ENCODE measurements around the gene CMTM8.

CMTM8 gene

GRCh38 chr3:32322311-32322710, 83.8 kb downstream of the CMTM8 start:
- TF ChIP-seq CTCF (IDR thresholded peaks at IDR 0.05; ENCODE audit: low read depth, low read length) = no peak
- no peak overlapping the region for H3K4me3 ChIP-seq (ENCODE audit: low read depth, low read length)

GRCh38 chr3:32323604-32324003, 85.1 kb downstream of the CMTM8 start:
- no peak for TF ChIP-seq CTCF (IDR thresholded peaks at IDR 0.05; ENCODE audit: low read depth, low read length)
- no peak overlapping the region for H3K4me3 ChIP-seq (ENCODE audit: low read depth, low read length)

GRCh38 chr3:32325201-32325600, 86.7 kb downstream of the CMTM8 start:
- no peak overlapping the region for H3K4me3 ChIP-seq (ENCODE audit: low read depth, low read length)
- no peak for TF ChIP-seq CTCF (IDR thresholded peaks at IDR 0.05; ENCODE audit: low read depth, low read length)

- no peak overlapping the region for H3K4me3 ChIP-seq (ENCODE audit: low read depth, low read length)
- TF ChIP-seq CTCF (IDR thresholded peaks at IDR 0.05; ENCODE audit: low read depth, low read length) = no peak
These were observed 87.4 kb downstream of the CMTM8 start for GRCh38 chr3:32325927-32326326.

- TF ChIP-seq CTCF (IDR thresholded peaks at IDR 0.05; ENCODE audit: low read depth, low read length) = no peak
- no peak overlapping the region for H3K4me3 ChIP-seq (ENCODE audit: low read depth, low read length)
These were observed 88.3 kb downstream of the CMTM8 start for GRCh38 chr3:32326795-32327194.

GRCh38 chr3:32334675-32335074, 96.2 kb downstream of the CMTM8 start:
- TF ChIP-seq CTCF (IDR thresholded peaks at IDR 0.05; ENCODE audit: low read depth, low read length) = no peak
- H3K4me3 ChIP-seq (ENCODE audit: low read depth, low read length) = no peak overlapping the region

- TF ChIP-seq CTCF (IDR thresholded peaks at IDR 0.05; ENCODE audit: low read depth, low read length) = no peak
- no peak overlapping the region for H3K4me3 ChIP-seq (ENCODE audit: low read depth, low read length)
These were observed 97.1 kb downstream of the CMTM8 start for GRCh38 chr3:32335365-32336112.

Measured in WI38 (cell line).